IPS DF 19.7 (cell line): ENCODE results near the gene CFAP221.

Source experiments
- DNase-seq: peaks from one replicate; pipeline ENCODE4 v3.0.0-alpha.2; 2013; ENCODE audit warnings: low read depth, low spot score

The CFAP221 gene

DNA sequence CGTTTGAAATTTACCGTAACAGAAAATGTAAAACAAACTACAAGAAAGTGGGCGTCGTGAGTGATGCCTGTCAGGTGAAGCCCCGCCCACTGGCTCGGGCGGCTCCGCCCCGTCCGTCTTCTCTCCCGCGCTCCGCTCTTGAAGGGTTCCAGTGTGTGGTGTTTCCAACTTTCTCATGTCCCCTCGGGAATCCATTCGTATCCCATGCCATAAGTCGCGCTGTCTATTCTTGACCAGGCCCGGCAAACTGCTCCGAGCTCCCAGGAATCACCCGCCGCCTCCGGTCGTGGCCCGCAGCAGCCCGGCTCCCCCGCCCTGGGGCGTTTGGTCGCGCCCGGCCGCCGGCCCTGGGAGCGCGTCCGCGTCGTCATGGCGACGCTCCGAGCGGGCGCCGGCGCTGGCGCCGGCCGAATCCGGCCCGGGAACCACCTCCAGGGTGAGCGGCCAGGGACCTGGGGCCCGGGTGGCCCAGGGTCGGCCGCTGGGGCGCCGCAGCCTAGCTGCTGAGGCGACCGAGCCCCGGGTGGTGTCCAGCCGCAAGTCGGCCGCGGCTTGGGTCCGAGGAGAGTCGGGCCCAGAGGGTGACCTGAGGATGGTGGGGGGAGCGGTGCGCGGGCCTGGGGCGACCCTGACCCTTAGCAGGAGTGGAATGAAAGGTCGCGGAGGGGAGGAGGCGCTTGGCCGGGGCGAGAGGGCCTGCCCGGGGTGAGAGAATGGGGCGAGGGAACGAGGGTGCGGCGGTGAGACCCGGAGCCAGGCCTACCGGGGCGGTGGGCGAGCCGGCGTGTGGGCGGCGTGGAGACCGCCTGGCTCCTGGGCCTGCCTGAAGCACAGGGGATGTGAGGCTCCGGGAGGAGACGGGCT lies at the start of gene CFAP221:
Gene CFAP221 (plus strand): TSS at position 375 of the 864 bp plus-strand sequence. CDS start 1,683 bp downstream, outside the sequence.
- no peak for DNase-seq

DNA sequence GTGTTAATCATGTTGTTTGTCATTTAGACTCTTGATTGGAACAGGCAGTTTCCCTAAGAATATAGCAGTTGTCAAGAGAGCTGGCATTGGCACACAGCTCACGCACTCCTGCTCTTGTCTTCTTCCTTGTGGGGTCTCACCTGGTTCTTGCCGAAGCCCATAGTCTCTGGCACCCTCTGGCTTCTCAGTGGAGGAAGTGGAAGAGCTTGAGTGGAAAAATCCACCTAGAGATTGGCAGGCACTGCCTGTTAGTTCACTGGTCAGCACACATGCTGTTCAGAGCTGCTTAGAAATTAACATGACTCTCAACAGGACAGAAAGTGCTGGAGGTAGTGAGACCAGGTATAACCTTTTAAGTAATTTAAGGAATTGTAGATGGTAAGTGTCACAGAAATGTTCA lies 48.3 kb upstream of the CFAP221 start:
- no peak for DNase-seq

DNA sequence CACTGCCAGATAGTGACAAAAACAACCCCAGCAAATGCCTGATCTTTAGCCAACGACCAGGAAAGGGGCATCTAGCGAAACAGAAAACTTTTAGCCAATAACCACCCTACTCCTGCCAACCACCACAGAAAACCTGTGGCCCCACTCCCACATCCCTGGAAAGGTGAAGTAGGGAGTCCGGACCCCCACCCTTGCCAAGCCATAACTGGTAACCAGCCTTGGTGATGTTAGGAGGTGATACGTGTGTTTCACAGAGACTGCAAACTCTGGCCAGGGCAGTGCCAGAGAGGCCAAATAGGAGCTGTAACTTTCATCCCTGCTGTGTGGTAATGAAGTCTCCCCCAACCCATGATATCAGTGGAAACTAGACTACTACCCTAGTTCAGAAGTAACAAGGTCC lies 47.6 kb upstream of the CFAP221 start:
- no peak for DNase-seq

DNA sequence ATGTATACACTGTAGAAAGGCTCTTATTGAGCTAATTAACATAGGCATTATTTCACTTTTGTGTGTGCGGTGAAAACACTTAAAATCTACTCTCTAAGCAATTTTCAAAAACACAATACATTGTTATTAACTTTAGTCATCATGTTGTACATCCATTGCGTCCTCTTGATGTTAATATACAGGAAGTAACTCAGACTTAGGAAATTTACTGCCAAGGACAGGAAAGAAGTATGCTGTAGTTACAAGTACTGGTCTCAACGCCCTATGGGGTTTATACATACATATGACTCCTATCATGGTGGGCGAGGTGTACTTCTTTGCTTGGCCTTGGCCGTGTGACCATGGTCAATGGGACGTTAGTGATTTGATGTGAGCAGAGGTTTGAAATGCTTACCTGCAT lies 35.5 kb upstream of the CFAP221 start:
- no peak for DNase-seq

DNA sequence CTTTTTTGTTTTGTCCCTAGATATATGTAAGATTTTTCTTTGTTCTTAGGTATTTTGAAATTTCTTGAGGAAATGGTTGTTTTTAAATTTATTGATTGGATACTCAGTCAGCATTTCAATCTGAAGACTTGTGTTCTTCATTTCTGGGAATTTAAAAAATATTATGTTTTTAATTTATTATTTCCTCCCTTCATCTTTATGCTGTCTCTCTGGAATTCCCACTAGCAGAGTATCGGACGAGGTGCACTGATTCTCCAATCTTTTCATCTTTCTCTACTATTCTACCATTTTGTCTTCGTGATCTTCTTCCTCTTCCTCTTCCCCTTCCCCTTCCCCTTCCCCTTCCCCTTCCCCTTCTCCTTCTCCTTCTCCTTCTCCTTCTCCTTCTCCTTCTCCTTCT lies 32.3 kb upstream of the CFAP221 start:
- DNase-seq: no peak

DNA sequence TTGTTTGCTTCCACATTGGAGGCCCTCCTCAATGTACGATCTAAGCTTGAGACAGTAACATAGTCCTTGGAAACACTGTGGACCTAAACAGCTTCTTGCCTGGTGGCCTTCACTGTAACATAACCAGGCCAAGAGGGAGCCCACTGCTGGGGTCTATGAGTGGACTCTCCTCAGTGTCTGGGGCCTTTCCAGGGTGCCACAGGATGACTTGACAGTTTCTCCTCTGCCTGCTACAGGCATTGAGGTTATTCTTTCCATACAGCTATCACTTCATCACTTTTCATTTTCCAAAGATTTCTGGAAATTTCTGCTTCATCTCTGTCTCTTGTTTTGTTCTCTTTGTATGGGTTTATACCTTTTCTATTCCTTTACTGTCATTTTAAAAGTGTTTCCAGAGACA lies 31.3 kb upstream of the CFAP221 start:
- DNase-seq: no peak

DNA sequence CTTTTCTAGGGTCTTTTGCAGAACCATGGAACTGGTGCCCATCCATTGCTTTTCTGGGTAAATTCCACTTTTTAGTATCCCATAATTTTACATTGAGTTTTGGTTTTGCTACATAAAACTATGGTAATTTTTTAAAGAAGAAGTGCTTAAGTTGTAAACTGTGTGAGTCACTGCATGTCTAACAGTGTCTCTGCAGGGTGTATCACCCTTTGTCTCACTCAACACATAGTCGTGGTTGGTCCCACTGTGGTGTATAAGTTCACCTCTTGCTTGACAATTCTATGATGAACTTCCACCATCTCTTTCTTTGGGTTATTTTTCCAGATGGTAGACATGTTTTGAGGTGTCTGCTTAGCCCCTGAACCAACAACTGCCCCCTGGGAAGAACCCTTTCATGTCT lies 30.4 kb upstream of the CFAP221 start:
- no peak for DNase-seq

DNA sequence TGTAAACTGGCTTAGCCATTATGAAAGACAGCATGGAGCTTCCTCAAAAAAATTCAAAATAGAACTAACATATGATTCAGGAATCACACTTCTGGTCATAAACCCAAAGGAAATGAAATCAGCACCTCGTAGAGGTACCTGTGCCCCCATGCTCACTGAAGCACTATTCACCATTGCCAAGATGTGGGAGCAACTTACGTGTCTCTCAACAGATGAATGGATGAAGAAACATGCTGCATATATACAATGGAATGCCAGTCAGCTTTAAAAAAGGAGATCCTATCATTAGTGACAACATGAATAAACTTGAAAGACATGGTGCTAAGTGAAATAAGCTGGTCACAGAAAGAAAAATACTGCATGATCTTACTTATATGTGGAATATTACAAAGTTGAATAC lies 28.1 kb upstream of the CFAP221 start:
- no peak for DNase-seq

DNA sequence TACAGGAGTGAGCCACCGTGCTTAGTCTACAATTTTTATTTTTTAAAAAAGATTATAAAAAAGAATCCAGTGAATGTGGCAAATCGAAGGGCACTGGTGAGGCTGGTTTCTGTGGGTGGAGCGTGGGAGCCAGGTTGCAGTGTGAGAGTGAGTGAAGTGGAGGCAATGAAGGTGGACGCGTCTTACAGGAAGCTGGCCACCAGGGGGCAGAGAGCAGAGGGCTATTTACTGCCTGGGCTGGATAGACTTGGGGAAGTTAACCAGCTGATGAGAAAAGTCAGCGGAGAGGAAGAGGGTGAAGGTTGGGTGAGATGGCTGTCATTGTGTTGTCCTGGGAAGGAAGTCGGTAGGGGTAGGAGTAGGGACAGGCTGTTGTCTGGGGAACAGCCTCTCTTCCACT lies 26.8 kb upstream of the CFAP221 start:
- no peak for DNase-seq

DNA sequence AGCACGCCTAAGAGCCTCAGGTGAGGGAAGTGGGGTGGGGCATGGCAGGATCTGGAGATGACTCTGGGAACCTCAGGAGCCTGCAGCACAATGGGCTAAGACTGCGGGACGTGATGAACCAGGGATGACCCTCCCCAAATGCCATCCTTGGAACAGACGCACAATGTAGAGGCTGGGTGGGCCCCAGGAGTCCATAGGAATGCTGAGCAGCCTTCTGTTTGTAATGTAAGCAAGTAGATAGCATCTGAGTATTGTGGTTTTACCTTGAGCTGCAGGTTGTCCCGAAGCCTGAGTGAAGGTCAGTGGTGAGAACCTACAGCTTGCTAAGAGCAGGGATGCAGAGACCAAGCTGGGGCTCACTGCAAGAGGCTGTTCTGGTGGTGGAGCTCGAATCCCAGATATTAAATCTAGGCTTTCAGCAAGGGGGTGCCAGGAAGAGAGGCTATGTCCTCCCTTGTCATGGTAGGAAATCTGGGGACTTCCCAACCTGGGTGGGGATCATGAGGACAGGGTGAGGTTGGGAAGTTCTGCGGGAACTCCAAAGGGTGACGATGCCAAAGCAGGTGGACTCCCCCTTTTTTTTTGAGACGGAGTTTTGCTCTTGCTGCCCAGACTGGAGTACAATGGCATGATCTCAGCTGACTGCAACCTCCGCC lies 25.7 kb upstream of the CFAP221 start:
- DNase-seq: no peak

DNA sequence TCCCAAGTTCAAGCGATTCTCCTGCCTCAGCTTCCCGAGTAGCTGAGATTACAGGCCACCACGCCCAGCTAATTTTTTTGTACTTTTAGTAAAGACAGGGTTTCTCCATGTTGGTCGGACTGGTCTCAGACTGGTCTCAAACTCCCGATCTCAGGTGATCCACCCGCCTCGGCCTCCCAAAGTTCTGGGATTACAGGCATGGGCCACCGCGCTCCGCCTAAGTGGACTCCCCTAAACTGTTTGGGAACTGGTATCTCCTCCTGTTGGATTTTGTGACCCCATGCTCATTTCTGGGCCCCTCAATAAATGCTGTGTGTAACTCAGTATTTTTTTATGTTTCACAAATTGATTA lies 25.2 kb upstream of the CFAP221 start:
- DNase-seq: no peak

DNA sequence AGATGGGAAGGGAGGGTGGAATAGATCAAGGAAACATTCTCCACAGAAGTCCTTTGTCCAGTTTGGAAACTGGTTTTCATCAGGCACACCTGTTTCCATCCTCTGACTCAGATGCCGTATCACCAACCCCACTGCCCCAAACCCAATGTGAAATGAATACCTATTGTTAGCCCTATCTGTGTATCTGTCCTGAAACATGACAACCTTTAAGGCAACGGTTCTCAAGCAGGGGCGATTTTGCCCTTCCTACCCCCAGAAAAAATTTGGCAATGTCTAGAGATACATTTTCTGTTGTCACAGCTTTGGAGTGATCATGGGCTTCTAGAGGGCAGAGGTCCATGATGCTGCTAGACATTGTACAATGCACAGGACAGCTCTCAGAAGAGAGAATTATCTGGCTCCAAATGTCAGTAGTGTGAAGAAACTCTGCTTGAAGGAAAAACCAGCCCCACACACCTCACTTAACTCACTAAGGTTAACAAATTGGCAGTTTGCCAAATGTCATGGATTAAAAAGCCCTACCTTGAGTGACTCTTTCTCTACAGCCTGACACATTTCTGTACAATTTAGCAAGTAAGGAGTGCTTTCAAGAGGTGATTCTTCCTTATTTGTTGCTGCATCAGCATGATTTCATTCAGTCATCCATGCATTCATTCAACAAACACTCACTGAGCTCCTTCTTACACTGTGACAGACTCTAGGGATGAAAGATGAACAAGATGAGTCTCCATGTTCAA lies 23.4 kb upstream of the CFAP221 start:
- no peak for DNase-seq

DNA sequence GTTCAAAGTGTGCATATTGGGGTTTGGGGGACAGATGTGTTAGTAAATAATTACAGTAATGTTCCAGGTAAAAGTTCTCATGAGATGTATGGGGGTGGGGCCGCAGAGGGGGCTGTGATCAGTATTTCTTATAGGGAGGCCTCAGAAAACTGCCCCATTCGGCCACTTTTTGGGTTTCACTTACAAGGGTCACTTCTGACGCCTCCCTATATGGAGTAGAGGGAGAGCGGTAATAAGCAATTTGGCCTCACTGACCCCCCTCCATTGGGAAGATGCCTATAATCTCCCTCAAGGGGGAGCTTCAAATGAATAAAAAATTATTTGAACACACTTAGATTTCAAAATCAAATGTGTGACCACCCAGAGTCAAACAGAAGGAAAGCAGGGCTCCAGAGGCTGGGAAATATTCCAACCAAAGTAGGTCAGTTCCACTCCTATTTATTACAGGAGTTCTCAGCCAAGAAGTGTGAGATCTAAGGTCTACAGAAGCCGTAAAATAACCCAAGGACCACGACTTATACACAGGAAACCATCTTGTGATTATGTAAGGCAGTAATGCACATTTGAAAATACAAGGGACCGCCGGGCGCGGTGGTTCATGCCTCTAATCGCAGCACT lies 22.7 kb upstream of the CFAP221 start:
- DNase-seq: no peak

DNA sequence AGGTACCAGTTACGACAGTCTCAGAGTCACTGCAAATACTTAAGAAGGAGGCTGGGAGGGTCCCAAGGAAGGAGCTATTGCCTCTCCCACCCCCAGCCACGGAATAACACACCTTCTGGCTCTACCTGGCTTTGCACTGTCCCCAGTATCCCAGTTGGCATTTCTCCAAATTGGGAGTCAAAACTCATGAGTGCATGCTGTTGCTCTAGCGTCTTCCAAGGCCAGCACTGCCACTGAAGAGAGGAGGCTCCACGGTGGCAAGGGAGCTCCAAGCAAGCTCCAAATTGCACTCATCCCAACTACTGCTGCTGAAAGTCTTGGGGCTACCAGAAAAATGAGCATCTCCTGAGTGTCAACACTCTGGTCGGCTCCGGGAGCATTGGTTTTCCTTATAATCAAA lies 21.6 kb upstream of the CFAP221 start:
- no peak for DNase-seq

DNA sequence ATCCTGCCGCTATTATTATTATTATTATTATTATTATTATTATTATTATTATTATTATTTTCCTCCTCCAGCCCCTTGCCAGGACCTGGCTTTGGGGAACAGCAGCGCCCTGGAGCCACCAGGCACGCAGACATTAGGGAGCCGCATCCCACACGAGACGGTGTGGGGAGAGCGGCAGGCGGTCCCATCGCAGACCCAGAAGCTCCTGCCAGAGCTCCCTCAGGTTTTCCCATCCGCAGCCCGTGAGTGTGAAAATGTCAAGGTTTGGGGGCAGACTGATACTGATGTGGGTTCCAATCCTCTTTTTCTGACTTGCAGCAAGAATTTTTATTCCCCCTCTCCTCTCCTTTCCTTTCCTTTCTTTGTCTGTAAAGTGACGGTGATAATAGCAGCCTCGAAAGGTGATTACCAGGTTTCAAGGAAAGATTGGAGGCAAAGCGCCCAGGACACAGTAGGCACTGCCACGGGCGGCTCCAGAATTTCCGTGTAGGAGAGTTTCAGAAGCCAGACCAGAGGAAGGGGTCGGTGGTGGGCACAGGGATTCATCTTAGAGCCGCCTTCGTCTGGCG lies 20.8 kb upstream of the CFAP221 start:
- no peak for DNase-seq

DNA sequence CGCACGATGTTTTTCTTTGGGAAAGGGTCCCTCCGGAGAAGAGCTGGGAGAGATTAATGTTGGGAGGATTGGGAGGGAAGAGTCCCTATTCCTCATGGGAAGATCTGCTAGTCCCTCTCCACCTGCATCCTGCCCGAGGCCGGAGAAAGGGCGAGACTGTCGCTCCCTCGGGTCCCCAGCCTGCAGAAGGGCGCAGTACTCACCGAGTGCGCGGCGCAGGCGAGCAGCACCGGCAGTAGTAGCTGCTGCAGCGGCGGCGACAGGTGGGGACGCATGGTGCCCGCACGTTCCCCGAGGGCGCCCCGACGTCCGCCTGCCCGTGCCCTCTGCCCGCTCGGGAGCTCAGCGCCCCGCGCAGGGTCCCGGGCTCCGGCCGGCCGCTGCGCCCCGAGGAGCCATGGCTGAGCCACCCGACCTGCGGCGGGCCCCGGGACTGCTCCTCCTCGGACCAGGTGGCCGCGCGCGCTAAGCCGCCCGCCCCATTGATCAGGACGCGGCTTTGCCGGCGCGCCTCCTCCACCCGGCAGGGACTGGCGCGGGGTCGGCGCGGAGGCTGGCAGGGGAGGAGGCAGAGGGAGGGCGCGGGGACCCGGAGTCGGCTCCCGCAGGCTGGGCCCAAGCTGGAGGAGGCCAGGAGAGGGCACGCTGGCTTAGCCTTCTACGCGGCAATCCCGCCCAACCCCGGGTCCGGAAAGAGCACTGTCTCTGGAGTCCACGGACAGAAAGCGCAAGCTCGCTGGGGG lies 20.1 kb upstream of the CFAP221 start, which contains the start of gene SCTR:
Gene SCTR (minus strand): TSS at position 532 of the 743 bp plus-strand sequence. CDS start 257 bp downstream, at position 275.
- DNase-seq: no peak

DNA sequence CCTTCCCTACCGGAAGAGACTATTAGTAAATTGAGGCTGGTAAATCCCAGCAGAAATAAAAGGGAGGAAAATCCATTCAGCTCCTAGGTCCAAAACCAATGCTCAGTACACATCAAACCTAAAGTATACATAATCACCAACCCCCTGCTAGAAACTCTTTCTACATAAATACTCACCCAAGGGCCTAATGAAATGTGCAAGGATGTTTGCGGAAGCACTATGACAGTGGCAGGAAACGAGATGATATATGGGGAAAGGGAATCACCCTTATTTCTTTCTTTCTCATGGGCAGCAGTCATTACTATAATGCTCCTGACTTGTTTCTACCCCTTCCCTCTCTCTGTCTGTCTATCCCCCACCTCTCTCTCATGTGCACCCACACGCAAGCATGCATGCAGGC lies 18.6 kb upstream of the CFAP221 start:
- no peak for DNase-seq

DNA sequence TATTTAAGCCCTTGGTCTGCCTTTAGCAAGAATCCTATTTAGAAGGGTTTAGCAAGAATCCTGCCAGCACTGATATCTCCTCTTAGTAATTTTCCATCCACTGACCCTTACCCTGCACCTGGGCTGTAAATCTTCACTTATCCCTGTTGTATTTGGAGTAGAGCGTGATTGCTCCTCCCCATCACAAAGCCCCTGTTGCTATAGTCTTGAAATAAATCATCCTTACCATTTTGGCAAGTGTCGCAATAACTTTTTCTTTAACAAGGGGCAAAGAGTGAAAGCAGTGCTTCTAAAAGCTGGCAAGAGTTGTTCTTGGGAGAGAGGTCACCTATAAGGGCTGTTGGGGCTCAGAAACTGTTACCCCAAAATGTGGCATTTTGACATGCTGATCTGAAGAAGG lies 16.2 kb upstream of the CFAP221 start:
- DNase-seq: no peak

DNA sequence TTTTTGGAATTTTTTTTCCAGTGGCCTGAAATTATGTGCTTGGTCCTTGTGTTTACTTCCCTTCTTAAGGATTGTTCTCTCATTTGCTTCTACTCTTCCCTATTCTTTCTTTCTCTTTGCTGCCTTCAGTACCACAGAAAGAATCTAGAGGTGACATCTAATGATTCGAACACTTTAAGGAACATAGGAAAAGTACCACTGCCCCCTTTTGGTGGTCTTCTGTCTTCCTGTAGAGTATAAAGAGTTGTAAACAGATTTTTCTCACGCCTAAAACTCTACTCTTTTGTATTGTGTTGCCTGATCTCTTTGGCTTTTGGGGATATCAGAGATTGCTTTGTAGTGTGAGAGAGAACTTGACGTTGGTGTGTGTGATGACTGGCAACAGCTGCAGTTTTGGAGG lies 13.0 kb upstream of the CFAP221 start:
- DNase-seq: no peak

DNA sequence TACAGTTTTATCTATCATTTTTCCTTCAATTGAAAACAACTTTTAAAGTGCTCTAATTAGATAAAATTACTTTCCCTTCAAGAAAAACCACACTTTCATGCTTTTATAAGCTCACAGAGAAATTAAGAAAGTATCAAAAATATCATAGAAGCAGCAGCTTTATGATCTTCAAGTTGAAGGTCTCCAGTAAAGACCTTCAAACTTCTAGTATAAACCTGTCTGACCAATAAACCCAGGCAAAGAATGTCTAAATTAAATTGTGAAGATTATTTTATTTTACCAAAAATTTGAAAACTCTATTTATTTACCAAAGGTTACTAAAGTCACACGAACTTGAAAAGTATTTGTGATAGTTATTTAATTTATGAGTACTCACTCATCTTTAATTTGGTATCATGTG lies 10.7 kb upstream of the CFAP221 start:
- no peak for DNase-seq

DNA sequence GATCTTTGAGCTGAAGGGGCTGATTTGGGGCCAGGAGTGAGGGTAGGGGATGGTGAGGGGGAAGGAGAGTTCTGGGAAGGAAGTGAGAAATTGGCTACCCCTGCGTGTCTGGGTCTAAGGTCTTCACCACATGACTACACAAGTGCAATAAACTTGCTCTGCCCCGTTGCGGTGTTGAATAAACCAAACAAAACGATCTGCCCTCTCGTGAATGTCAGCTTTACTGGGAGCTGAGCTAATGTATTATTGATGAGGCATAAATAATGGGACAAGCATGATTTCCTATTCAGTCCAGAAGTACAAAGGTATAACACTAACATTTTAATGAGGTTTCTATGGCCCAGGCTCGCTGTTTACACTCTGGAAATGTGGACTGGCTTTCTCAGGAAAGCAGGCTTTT lies 8.0 kb upstream of the CFAP221 start:
- DNase-seq: no peak
